AG09309 (cell line): Measurements from ENCODE around the gene NDUFB10.
"Not testable (repeated sequence)": the region's sequence is repeated elsewhere in the genome, so short reads cannot be mapped to it uniquely, and the experiment has no call there.

Source experiments
- DNase-seq: peaks from one replicate; pipeline ENCODE4 v3.0.0-alpha.2; 2010; ENCODE audit warnings: low read depth
- H3K4me3 ChIP-seq: 2 replicates; pipeline ENCODE4 v1.5.1; 2011; ENCODE audit warnings: mild to moderate bottlenecking, low read depth, low read length, moderate library complexity; ENCODE audit not compliant: control insufficient read depth
- CTCF ChIP-seq: IDR thresholded peaks from 2 replicates; pipeline ENCODE4 v1.5.1; 2011; ENCODE audit warnings: mild to moderate bottlenecking, low read depth, low read length, inconsistent platforms; ENCODE audit not compliant: insufficient read depth, control insufficient read depth; ENCODE audit errors: missing control alignments

NDUFB10 gene

GRCh38 chr16:1950047-1950446, 9.3 kb upstream of the NDUFB10 start:
- no peak for TF ChIP-seq CTCF
- DNase-seq: no peak
- H3K4me3 ChIP-seq: no peak overlapping the region

- no peak overlapping the region for H3K4me3 ChIP-seq
- no peak for DNase-seq
- TF ChIP-seq CTCF: no peak
Measured at GRCh38 chr16:1950559-1950958, 8.8 kb upstream of the NDUFB10 start.

GRCh38 chr16:1953734-1954133, 5.6 kb upstream of the NDUFB10 start:
- TF ChIP-seq CTCF: no peak
- H3K4me3 ChIP-seq: no peak overlapping the region
- DNase-seq: no peak

- not testable (repeated sequence) for H3K4me3 ChIP-seq, DNase-seq
Measured at GRCh38 chr16:1957434-1958142, 1.8 kb upstream of the NDUFB10 start.

GRCh38 chr16:1958143-1958491, 1.2 kb upstream of the NDUFB10 start:
- not testable (repeated sequence) for H3K4me3 ChIP-seq, DNase-seq

GRCh38 chr16:1958715-1959268, 546 bp upstream of the NDUFB10 start:
- H3K4me3 ChIP-seq: no peak overlapping the region
- DNase-seq: no peak
- no peak for TF ChIP-seq CTCF

- H3K4me3 ChIP-seq: peak overlapping the region; percentile 81
- TF ChIP-seq CTCF: no peak
- no peak for DNase-seq
Measured at GRCh38 chr16:1960665-1961630, 1.6 kb downstream of the NDUFB10 start.
